ENCODE measurements around the gene GRK4. TPM values are rescaled to one million over a fixed set of nuclear protein-coding genes. Genes with fewer than 3 reads are reported as not detected.
A peak's percentile ranks its signal among the peaks of the same experiment; 100 is the strongest.

Gene GRK4
- total RNA-seq, 1 donor from 2014 or later: 1.9 TPM

- DNase-seq (ENCODE audit: low spot score in 2 of 2): no peak
Measured at GRCh38 chr4:3035674-3036073, 72.3 kb downstream of the GRK4 start.

GRCh38 chr4:3036131-3036952 is 73.0 kb downstream of the GRK4 start:
- DNase-seq (ENCODE audit: low spot score in 2 of 2): no peak
- intact Hi-C loops (cut with DNase I): loop anchor here (5.0 kb wide), 1 partner anchor 274 kb away; no protein-coding TSS in a partner anchor

More at GRCh38 chr4:3035674-3036073, 72.3 kb downstream of the GRK4 start:
- H3K36me3 ChIP-seq: no peaks in the 10 kb centered on the region
- H3K27me3 ChIP-seq: no peaks in the 10 kb centered on the region
- peaks cover 0 to 6% of the 10 kb centered on the region in 2 donors for H3K4me1 ChIP-seq
- H3K27ac ChIP-seq: no peak overlapping the region
- H3K9me3 ChIP-seq: no peaks in the 10 kb centered on the region
- H3K4me3 ChIP-seq: no peak overlapping the region
- intact Hi-C loops (cut with DNase I): loop anchor here (5.0 kb wide), 1 partner anchor 273 kb away; no protein-coding TSS in a partner anchor
- no peak for TF ChIP-seq CTCF (IDR thresholded peaks at IDR 0.05)

GRCh38 chr4:3037957-3038461 is 74.6 kb downstream of the GRK4 start:
- no peak overlapping the region for H3K27ac ChIP-seq
- no peaks in the 10 kb centered on the region for H3K9me3 ChIP-seq
- peak in 1 of 2 donors; percentile 69 for DNase-seq (ENCODE audit: low spot score in 2 of 2)
- H3K27me3 ChIP-seq: no peaks in the 10 kb centered on the region
- intact Hi-C loops (cut with DNase I): loop anchor here (1.0 to 5.0 kb wide), 2 partner anchors 75 to 276 kb away; partner anchors contain the start of genes GRK4 and NOP14
- H3K4me3 ChIP-seq: peak overlapping the region; percentile 36 to 46
- H3K36me3 ChIP-seq: no peaks in the 10 kb centered on the region
- no peak for TF ChIP-seq CTCF (IDR thresholded peaks at IDR 0.05)
- H3K4me1 ChIP-seq: peaks cover 3 to 9% of the 10 kb centered on the region in 2 donors

More at GRCh38 chr4:3036131-3036952, 73.0 kb downstream of the GRK4 start:
- no peak for TF ChIP-seq CTCF (IDR thresholded peaks at IDR 0.05)
- H3K4me3 ChIP-seq: no peak overlapping the region
- no peak overlapping the region for H3K27ac ChIP-seq
- H3K9me3 ChIP-seq: no peaks in the 10 kb centered on the region
- peaks cover 0 to 6% of the 10 kb centered on the region in 2 donors for H3K4me1 ChIP-seq
- H3K27me3 ChIP-seq: no peaks in the 10 kb centered on the region
- no peaks in the 10 kb centered on the region for H3K36me3 ChIP-seq

- Histone ChIP-seq H3K27me3 (no peaks in the 10 kb centered on the region), H3K9me3 (no peaks in the 10 kb centered on the region), H3K27ac (no peak overlapping the region), H3K36me3 (no peaks in the 10 kb centered on the region), H3K4me1 (peaks cover 3 to 9% of the 10 kb centered on the region in 2 donors), H3K4me3 (no peak overlapping the region)
- DNase-seq (ENCODE audit: low spot score in 2 of 2): peak in 1 of 2 donors; percentile 40
- TF ChIP-seq CTCF (IDR thresholded peaks at IDR 0.05): no peak
- intact Hi-C loops (cut with DNase I): loop anchor here (5.0 kb wide), 1 partner anchor 278 kb away; no protein-coding TSS in a partner anchor
Measured at GRCh38 chr4:3039706-3040366, 76.5 kb downstream of the GRK4 start.

- DNase-seq (ENCODE audit: low spot score in 2 of 2): peak in 1 of 2 donors; percentile 58
- peaks cover 3 to 9% of the 10 kb centered on the region in 2 donors for H3K4me1 ChIP-seq
- no peak for TF ChIP-seq CTCF (IDR thresholded peaks at IDR 0.05)
- H3K36me3 ChIP-seq: no peaks in the 10 kb centered on the region
- H3K9me3 ChIP-seq: no peaks in the 10 kb centered on the region
- no peak overlapping the region for H3K27ac ChIP-seq
- intact Hi-C loops (cut with DNase I): no loop called here
- H3K27me3 ChIP-seq: no peaks in the 10 kb centered on the region
- H3K4me3 ChIP-seq: peak overlapping the region in 1 of 2 donors; percentile 70
Measured at GRCh38 chr4:3040452-3041191, 77.3 kb downstream of the GRK4 start.
